ENCODE results near the gene HLA-DRA.

GRCh38 chr6:32488083-32488482 lies 48.4 kb downstream of the HLA-DRA start:
- TF ChIP-seq CTCF (IDR thresholded peaks at IDR 0.05), result no peak
- TF ChIP-seq POLR2A (IDR thresholded peaks at IDR 0.05), result no peak

Data from thyroid gland (tissue), 4 donors.